GM20000 (cell line): ENCODE measurements around the gene CCDC90B.

Source experiments
- DNase-seq: peaks from one replicate; pipeline ENCODE4 v3.0.0; 2012; ENCODE audit warnings: low spot score
- CTCF ChIP-seq: IDR thresholded peaks from 2 replicates; pipeline ENCODE4 v1.5.1; 2012; ENCODE audit warnings: mild to moderate bottlenecking, control low read depth; ENCODE audit errors: extremely low read depth, missing control alignments

Gene CCDC90B

GRCh38 chr11:83221694-83222093 is 64.5 kb downstream of the CCDC90B start:
- no peak for TF ChIP-seq CTCF
- DNase-seq = no peak

- no peak for DNase-seq
- no peak for TF ChIP-seq CTCF
Measured at GRCh38 chr11:83220260-83220659, 65.9 kb downstream of the CCDC90B start.

GRCh38 chr11:83219095-83219494 is 67.1 kb downstream of the CCDC90B start:
- peak; percentile 14 for TF ChIP-seq CTCF
- DNase-seq = no peak
